ENCODE data around the gene SFT2D2. TPM values are rescaled to one million over a fixed set of nuclear protein-coding genes. Genes with fewer than 3 reads are reported as not detected.

The SFT2D2 gene
- total RNA-seq, 3 donors from 2014 or later (not counting 1 experiment from before 2014, with no cell fraction given), result 91.8 to 118 (median 116) TPM

GRCh38 chr1:168213349-168213748 is 12.5 kb upstream of the SFT2D2 start:
- Mint-ChIP-seq H3K27ac (no peak overlapping the region), H3K4me1 (peaks cover 0 to 5% of the 10 kb centered on the region in 2 donors), H3K9me3 (peaks cover 0 to 2% of the 10 kb centered on the region in 2 donors), H3K27me3 (ENCODE audit: low read depth in 2 of 2) (peaks cover 0 to 4% of the 10 kb centered on the region in 2 donors), H3K4me3 (no peak overlapping the region), H3K36me3 (peaks cover 6% of the 10 kb centered on the region)
- H3K4me1 ChIP-seq (ENCODE audit: control insufficient read depth, insufficient read depth, low read length), result no peaks in the 10 kb centered on the region
- H3K4me3 ChIP-seq (ENCODE audit: low read length), result no peak overlapping the region
- no peak for TF ChIP-seq CTCF (IDR thresholded peaks at IDR 0.05)
- DNase-seq (no peak), ATAC-seq (no peak)
- no peaks in the 10 kb centered on the region for H3K27me3 ChIP-seq (ENCODE audit: control insufficient read depth, insufficient read depth, low read length)
- intact Hi-C loops (cut with micrococcal nuclease), result no loop called here
- WGBS (ENCODE audit: insufficient coverage), result 100% methylated on average over 2 of the region's 2 CpGs
- H3K9me3 ChIP-seq (ENCODE audit: control insufficient read depth, insufficient read depth, low read length), result no peaks in the 10 kb centered on the region
- no peak overlapping the region for H3K27ac ChIP-seq (ENCODE audit: low read length)
- no peaks in the 10 kb centered on the region for H3K36me3 ChIP-seq (ENCODE audit: control insufficient read depth, insufficient read depth, low read length)

GRCh38 chr1:168216171-168216570 is 9.6 kb upstream of the SFT2D2 start:
- ATAC-seq (no peak), DNase-seq (no peak)
- intact Hi-C loops (cut with micrococcal nuclease), result no loop called here
- Histone ChIP-seq H3K27me3 (ENCODE audit: control insufficient read depth, insufficient read depth, low read length) (no peaks in the 10 kb centered on the region), H3K27ac (ENCODE audit: low read length) (no peak overlapping the region), H3K36me3 (ENCODE audit: control insufficient read depth, insufficient read depth, low read length) (no peaks in the 10 kb centered on the region), H3K4me3 (ENCODE audit: low read length) (no peak overlapping the region), H3K4me1 (ENCODE audit: control insufficient read depth, insufficient read depth, low read length) (no peaks in the 10 kb centered on the region), H3K9me3 (ENCODE audit: control insufficient read depth, insufficient read depth, low read length) (no peaks in the 10 kb centered on the region)
- WGBS (ENCODE audit: insufficient coverage), result 95% methylated on average over 4 of the region's 4 CpGs
- Mint-ChIP-seq H3K4me3 (no peak overlapping the region), H3K27ac (no peak overlapping the region), H3K36me3 (peaks cover 5% of the 10 kb centered on the region), H3K27me3 (ENCODE audit: low read depth in 2 of 2) (peaks cover 0 to 4% of the 10 kb centered on the region in 2 donors), H3K4me1 (peaks cover 0 to 5% of the 10 kb centered on the region in 2 donors), H3K9me3 (peaks cover 0 to 2% of the 10 kb centered on the region in 2 donors)
- no peak for TF ChIP-seq CTCF (IDR thresholded peaks at IDR 0.05)

GRCh38 chr1:168217664-168218063 is 8.1 kb upstream of the SFT2D2 start:
- no peaks in the 10 kb centered on the region for H3K4me1 ChIP-seq (ENCODE audit: control insufficient read depth, insufficient read depth, low read length)
- no peaks in the 10 kb centered on the region for H3K36me3 ChIP-seq (ENCODE audit: control insufficient read depth, insufficient read depth, low read length)
- no peaks in the 10 kb centered on the region for H3K4me1 Mint-ChIP-seq
- H3K27ac ChIP-seq (ENCODE audit: low read length), result no peak overlapping the region
- peaks cover 0 to 2% of the 10 kb centered on the region in 2 donors for H3K9me3 Mint-ChIP-seq
- H3K36me3 Mint-ChIP-seq, result no peaks in the 10 kb centered on the region
- intact Hi-C loops (cut with micrococcal nuclease), result no loop called here
- no peak overlapping the region for H3K27ac Mint-ChIP-seq
- TF ChIP-seq CTCF (IDR thresholded peaks at IDR 0.05), result no peak
- 98% methylated on average over 4 of the region's 4 CpGs for WGBS (ENCODE audit: insufficient coverage)
- H3K27me3 ChIP-seq (ENCODE audit: control insufficient read depth, insufficient read depth, low read length), result no peaks in the 10 kb centered on the region
- H3K27me3 Mint-ChIP-seq (ENCODE audit: low read depth in 2 of 2), result peaks cover 0 to 4% of the 10 kb centered on the region in 2 donors
- no peak overlapping the region for H3K4me3 Mint-ChIP-seq
- H3K9me3 ChIP-seq (ENCODE audit: control insufficient read depth, insufficient read depth, low read length), result no peaks in the 10 kb centered on the region
- ATAC-seq (no peak), DNase-seq (no peak)
- H3K4me3 ChIP-seq (ENCODE audit: low read length), result no peak overlapping the region

GRCh38 chr1:168218658-168219057 is 7.1 kb upstream of the SFT2D2 start:
- Mint-ChIP-seq H3K4me1 (no peaks in the 10 kb centered on the region), H3K9me3 (no peaks in the 10 kb centered on the region), H3K4me3 (no peak overlapping the region), H3K27ac (no peak overlapping the region), H3K27me3 (ENCODE audit: low read depth in 2 of 2) (peaks cover 0 to 4% of the 10 kb centered on the region in 2 donors), H3K36me3 (no peaks in the 10 kb centered on the region)
- no peaks in the 10 kb centered on the region for H3K4me1 ChIP-seq (ENCODE audit: control insufficient read depth, insufficient read depth, low read length)
- intact Hi-C loops (cut with micrococcal nuclease), result no loop called here
- WGBS (ENCODE audit: insufficient coverage), result 95% methylated on average over 4 of the region's 4 CpGs
- H3K36me3 ChIP-seq (ENCODE audit: control insufficient read depth, insufficient read depth, low read length), result no peaks in the 10 kb centered on the region
- ATAC-seq, result no peak
- TF ChIP-seq CTCF (IDR thresholded peaks at IDR 0.05), result no peak
- no peak overlapping the region for H3K4me3 ChIP-seq (ENCODE audit: low read length)
- H3K27ac ChIP-seq (ENCODE audit: low read length), result no peak overlapping the region
- H3K27me3 ChIP-seq (ENCODE audit: control insufficient read depth, insufficient read depth, low read length), result no peaks in the 10 kb centered on the region
- no peak for DNase-seq
- no peaks in the 10 kb centered on the region for H3K9me3 ChIP-seq (ENCODE audit: control insufficient read depth, insufficient read depth, low read length)
